ENCODE data around the gene RARRES1.

The RARRES1 gene

DNA sequence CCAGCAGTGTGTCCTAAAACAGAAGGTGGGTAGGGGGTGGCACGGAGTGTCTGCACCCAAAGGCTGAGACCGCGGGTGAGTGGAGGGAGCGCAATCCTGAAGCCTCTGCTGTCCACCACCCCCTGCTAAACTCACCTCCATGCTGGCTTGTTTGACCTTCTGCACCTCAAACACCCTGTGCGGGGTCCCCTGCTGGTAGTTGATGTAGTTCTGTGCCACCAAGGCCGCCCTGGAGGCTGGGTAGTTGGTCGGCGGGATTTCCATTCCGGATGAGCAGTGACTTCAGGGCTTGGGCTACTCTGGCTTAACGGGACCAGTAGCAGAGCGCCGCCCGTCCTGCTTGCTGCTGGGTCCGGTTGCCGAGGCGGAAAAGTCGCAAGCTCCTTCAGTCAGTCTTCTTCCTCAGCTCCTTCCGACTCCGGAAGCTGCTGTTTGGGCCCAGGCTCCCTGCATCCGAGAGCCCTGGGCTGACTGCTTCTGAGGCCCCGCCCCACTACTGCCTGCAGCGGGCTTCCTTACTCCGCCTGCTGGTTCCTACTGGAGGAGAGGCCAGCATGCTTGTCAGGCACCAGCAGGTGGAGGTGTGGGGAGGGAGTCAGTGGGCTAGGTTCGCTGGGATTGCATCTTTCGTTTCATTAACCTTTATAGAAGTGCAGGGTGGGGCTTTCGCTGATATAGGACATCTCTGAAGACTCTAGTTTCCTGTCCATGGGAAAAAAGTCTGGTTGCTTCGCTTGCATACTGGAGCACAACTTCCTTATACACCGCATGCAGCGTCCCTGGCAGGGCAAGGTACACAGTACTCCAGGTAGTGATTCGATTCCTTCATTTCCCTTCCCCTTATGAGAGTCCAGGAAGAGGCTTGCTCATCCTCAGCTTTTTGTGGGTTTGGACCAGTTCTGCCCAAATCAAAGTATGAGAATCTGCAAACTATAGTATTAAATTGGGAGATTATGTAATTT, 59.8 kb downstream of the RARRES1 start, which contains the start of gene LXN (continued):
- TF ChIP-seq PRDM1 (tag by site-specific recombination; IDR thresholded peaks at IDR 0.05) (0 out of 2 replicates have a peak, but pooled peaks have one; percentile 2), WT1 (tag by site-specific recombination; IDR thresholded peaks at IDR 0.05) (no peak), GLIS1 (tag by site-specific recombination; IDR thresholded peaks at IDR 0.05) (peak; percentile 65), OSR2 (tag by site-specific recombination; IDR thresholded peaks at IDR 0.05) (peak; percentile 90), BCL11B (tag by site-specific recombination; IDR thresholded peaks at IDR 0.05; ENCODE audit: low read depth) (no peak), KLF1 (tag by site-specific recombination; IDR thresholded peaks at IDR 0.05) (no peak), GLIS2 (tag by site-specific recombination; IDR thresholded peaks at IDR 0.05) (peak; percentile 53), ZNF248 (tag by site-specific recombination; IDR thresholded peaks at IDR 0.05) (no peak), ZNF175 (tag by site-specific recombination; IDR thresholded peaks at IDR 0.05) (no peak), ZNF600 (tag by site-specific recombination; IDR thresholded peaks at IDR 0.05) (peak; percentile 81), KLF9 (tag by site-specific recombination; IDR thresholded peaks at IDR 0.05; ENCODE audit: low read depth) (peak; percentile 33; the same call in 1 of the 2 replicates), ZNF449 (tag by site-specific recombination; IDR thresholded peaks at IDR 0.05) (no peak), SP3 (tag by site-specific recombination; IDR thresholded peaks at IDR 0.05) (no peak), SETDB1 (IDR thresholded peaks at IDR 0.05; ENCODE audit: insufficient read length, low read length) (no peak), ZNF174 (tag by site-specific recombination; IDR thresholded peaks at IDR 0.05) (no peak), ZBTB20 (tag by site-specific recombination; IDR thresholded peaks at IDR 0.05) (peak; percentile 89), ZNF488 (tag by site-specific recombination; IDR thresholded peaks at IDR 0.05) (no peak), ZBTB1 (tag by site-specific recombination; IDR thresholded peaks at IDR 0.05) (no peak), ZIC2 (tag by site-specific recombination; IDR thresholded peaks at IDR 0.05) (peak; percentile 50; the same call in 1 of the 2 replicates), MZF1 (tag by site-specific recombination; IDR thresholded peaks at IDR 0.05; ENCODE audit: borderline replicate concordance) (no peak), SP7 (tag by site-specific recombination; IDR thresholded peaks at IDR 0.05) (0 out of 2 replicates have a peak, but pooled peaks have one; percentile 18), ZSCAN30 (tag by site-specific recombination; IDR thresholded peaks at IDR 0.05) (no peak; the same call in 1 of the 2 replicates), ZNF169 (tag by site-specific recombination; IDR thresholded peaks at IDR 0.05) (no peak), ZNF645 (tag by site-specific recombination; IDR thresholded peaks at IDR 0.05) (no peak), ZXDB (tag by site-specific recombination; IDR thresholded peaks at IDR 0.05) (peak; percentile 28; the same call in 1 of the 2 replicates), ZNF658 (tag by site-specific recombination; IDR thresholded peaks at IDR 0.05) (no peak), FEZF1 (tag by site-specific recombination; IDR thresholded peaks at IDR 0.05) (no peak), ZNF23 (tag by site-specific recombination; IDR thresholded peaks at IDR 0.05; ENCODE audit: borderline replicate concordance) (no peak), ZNF707 (tag by site-specific recombination; IDR thresholded peaks at IDR 0.05) (no peak), ZFP37 (tag by site-specific recombination; IDR thresholded peaks at IDR 0.05) (0 out of 2 replicates have a peak, but pooled peaks have one; percentile 36)
- TF ChIP-seq, protein P1, sequence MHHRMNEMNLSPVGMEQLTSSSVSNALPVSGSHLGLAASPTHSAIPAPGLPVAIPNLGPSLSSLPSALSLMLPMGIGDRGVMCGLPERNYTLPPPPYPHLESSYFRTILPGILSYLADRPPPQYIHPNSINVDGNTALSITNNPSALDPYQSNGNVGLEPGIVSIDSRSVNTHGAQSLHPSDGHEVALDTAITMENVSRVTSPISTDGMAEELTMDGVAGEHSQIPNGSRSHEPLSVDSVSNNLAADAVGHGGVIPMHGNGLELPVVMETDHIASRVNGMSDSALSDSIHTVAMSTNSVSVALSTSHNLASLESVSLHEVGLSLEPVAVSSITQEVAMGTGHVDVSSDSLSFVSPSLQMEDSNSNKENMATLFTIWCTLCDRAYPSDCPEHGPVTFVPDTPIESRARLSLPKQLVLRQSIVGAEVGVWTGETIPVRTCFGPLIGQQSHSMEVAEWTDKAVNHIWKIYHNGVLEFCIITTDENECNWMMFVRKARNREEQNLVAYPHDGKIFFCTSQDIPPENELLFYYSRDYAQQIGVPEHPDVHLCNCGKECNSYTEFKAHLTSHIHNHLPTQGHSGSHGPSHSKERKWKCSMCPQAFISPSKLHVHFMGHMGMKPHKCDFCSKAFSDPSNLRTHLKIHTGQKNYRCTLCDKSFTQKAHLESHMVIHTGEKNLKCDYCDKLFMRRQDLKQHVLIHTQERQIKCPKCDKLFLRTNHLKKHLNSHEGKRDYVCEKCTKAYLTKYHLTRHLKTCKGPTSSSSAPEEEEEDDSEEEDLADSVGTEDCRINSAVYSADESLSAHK (tag by site-specific recombination; IDR thresholded peaks at IDR 0.05), result no peak
- TF ChIP-seq, protein P2, sequence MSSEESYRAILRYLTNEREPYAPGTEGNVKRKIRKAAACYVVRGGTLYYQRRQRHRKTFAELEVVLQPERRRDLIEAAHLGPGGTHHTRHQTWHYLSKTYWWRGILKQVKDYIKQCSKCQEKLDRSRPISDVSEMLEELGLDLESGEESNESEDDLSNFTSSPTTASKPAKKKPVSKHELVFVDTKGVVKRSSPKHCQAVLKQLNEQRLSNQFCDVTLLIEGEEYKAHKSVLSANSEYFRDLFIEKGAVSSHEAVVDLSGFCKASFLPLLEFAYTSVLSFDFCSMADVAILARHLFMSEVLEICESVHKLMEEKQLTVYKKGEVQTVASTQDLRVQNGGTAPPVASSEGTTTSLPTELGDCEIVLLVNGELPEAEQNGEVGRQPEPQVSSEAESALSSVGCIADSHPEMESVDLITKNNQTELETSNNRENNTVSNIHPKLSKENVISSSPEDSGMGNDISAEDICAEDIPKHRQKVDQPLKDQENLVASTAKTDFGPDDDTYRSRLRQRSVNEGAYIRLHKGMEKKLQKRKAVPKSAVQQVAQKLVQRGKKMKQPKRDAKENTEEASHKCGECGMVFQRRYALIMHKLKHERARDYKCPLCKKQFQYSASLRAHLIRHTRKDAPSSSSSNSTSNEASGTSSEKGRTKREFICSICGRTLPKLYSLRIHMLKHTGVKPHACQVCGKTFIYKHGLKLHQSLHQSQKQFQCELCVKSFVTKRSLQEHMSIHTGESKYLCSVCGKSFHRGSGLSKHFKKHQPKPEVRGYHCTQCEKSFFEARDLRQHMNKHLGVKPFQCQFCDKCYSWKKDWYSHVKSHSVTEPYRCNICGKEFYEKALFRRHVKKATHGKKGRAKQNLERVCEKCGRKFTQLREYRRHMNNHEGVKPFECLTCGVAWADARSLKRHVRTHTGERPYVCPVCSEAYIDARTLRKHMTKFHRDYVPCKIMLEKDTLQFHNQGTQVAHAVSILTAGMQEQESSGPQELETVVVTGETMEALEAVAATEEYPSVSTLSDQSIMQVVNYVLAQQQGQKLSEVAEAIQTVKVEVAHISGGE (tag by site-specific recombination; conservative IDR thresholded peaks at IDR 0.05; ENCODE audit: low read depth), result peak; percentile 57
